Spleen (tissue), 7 donors: ENCODE results near the gene SETD3.

ENCODE experiments used
- CTCF ChIP-seq, 11 experiments: fragments of 200-600 bp in 7 of 11; fragments of 450-650 bp in 4 of 11; sonication (generic) in 4 of 11; IDR thresholded peaks in 8 of 11; conservative IDR thresholded peaks in 3 of 11; 1 replicate in 7 of 11; 2 replicates in 4 of 11; pipeline versions ENCODE4 v1.4.0 to v1.8.0; 2016 to 2021; ENCODE audit warnings: antibody characterized with exemption in 11 of 11, inconsistent platforms in 4 of 11, mild to moderate bottlenecking in 1 of 11
- POLR2AphosphoS5 ChIP-seq, 3 donors: sonication (generic); formaldehyde crosslinking; IDR thresholded peaks; one replicate each; pipeline ENCODE4 v1.5.1; 2017; ENCODE audit warnings: antibody characterized with exemption in 3 of 3
- donor health status: DM: no; HTN: no; CAD: no; lungs with moderate emphysema.
- donor health status: DM: no; HTN: no; CAD: no.
- donor health status: DM: no; HTN: no; CAD: no.

GRCh38 chr14:99349721-99350495, 130.8 kb downstream of the SETD3 start:
- TF ChIP-seq CTCF (IDR thresholded peaks at IDR 0.05 in 8 of 11, conservative IDR thresholded peaks at IDR 0.05 in 3 of 11) (no peak), POLR2AphosphoS5 (IDR thresholded peaks at IDR 0.05) (no peak)
